ENCODE data around the gene TMEM239.
"Not testable (repeated sequence)": the region's sequence is repeated elsewhere in the genome, so short reads cannot be mapped to it uniquely, and the experiment has no call there.

The TMEM239 gene

GRCh38 chr20:2799688-2800520 is 16.3 kb upstream of the TMEM239 start:
- DNase-seq, result no peak

GRCh38 chr20:2800521-2801285 is 15.5 kb upstream of the TMEM239 start, which contains the start of gene CPXM1:
CPXM1 (minus strand) TSS chr20:2800627; CDS start chr20:2800572, 55 bp downstream.
- DNase-seq, result no peak

- no peak for DNase-seq
These were observed 14.9 kb upstream of the TMEM239 start for GRCh38 chr20:2801286-2801728.

GRCh38 chr20:2804041-2804828 is 11.9 kb upstream of the TMEM239 start:
- no peak for DNase-seq

GRCh38 chr20:2804852-2805688 is 11.1 kb upstream of the TMEM239 start:
- DNase-seq, result no peak

- no peak for DNase-seq
These were observed 10.3 kb upstream of the TMEM239 start for GRCh38 chr20:2805689-2806350.

GRCh38 chr20:2806351-2806701 is 9.8 kb upstream of the TMEM239 start:
- no peak for DNase-seq

GRCh38 chr20:2807019-2807418 is 9.1 kb upstream of the TMEM239 start:
- DNase-seq, result no peak

- not testable (repeated sequence) for DNase-seq
These were observed 8.2 kb upstream of the TMEM239 start for GRCh38 chr20:2807929-2808328.

- DNase-seq, result no peak
These were observed 6.5 kb upstream of the TMEM239 start for GRCh38 chr20:2809690-2810089.

- no peak for DNase-seq
These were observed 4.0 kb upstream of the TMEM239 start for GRCh38 chr20:2812189-2812588.

- DNase-seq, result no peak
These were observed 2.1 kb upstream of the TMEM239 start for GRCh38 chr20:2814076-2814475.

GRCh38 chr20:2814587-2815051 is 1.5 kb upstream of the TMEM239 start, which contains the start of gene C20orf141:
C20orf141 (plus strand) TSS chr20:2814987; CDS start chr20:2815185, 198 bp downstream.
- DNase-seq, result no peak

- no peak for DNase-seq
These were observed 793 bp upstream of the TMEM239 start for GRCh38 chr20:2815242-2815900.

- no peak for DNase-seq
These were observed 598 bp downstream of the TMEM239 start for GRCh38 chr20:2816583-2817340.

- DNase-seq, result no peak
These were observed 1.2 kb downstream of the TMEM239 start for GRCh38 chr20:2817341-2817726.

- no peak for DNase-seq
These were observed 1.9 kb downstream of the TMEM239 start for GRCh38 chr20:2817891-2818595.

Data from hypothalamus (tissue), 51 donors.